H9 (cell line): ENCODE results near the gene PIK3R4. TPM values are rescaled to one million over a fixed set of nuclear protein-coding genes. Genes with fewer than 3 reads are reported as not detected.

ENCODE experiments used
- DNase-seq: peaks from one replicate; pipeline ENCODE4 v3.0.0-alpha.2; 2017
- H2AFZ ChIP-seq: one replicate; pipeline ENCODE4 v1.6.1; 2013; ENCODE audit warnings: mild to moderate bottlenecking, low read length, control low read depth, moderate library complexity
- H2AK5ac ChIP-seq: 2 replicates; pipeline ENCODE4 v1.6.1; 2013; ENCODE audit warnings: low read length, control low read depth, mixed read lengths; ENCODE audit not compliant: insufficient read length
- H2BK120ac ChIP-seq: one replicate; pipeline ENCODE4 v1.6.1; 2013; ENCODE audit warnings: low read depth, mild to moderate bottlenecking, low read length, control low read depth, inconsistent platforms; ENCODE audit not compliant: poor library complexity, severe bottlenecking
- H2BK12ac ChIP-seq: 2 replicates; pipeline ENCODE4 v1.6.1; 2013; ENCODE audit warnings: low read length, control low read depth, mixed read lengths, low read depth; ENCODE audit not compliant: insufficient read length
- H2BK15ac ChIP-seq: 2 replicates; pipeline ENCODE4 v1.6.1; 2013; ENCODE audit warnings: low read depth, low read length, control low read depth
- H2BK20ac ChIP-seq: one replicate; pipeline ENCODE4 v1.6.1; 2013; ENCODE audit warnings: low read depth, mild to moderate bottlenecking, low read length, control low read depth, inconsistent platforms; ENCODE audit not compliant: poor library complexity, severe bottlenecking
- H2BK5ac ChIP-seq: 2 replicates; pipeline ENCODE4 v1.6.1; 2013; ENCODE audit warnings: low read length, control low read depth, mixed read lengths; ENCODE audit not compliant: insufficient read length
- H3K14ac ChIP-seq: 2 replicates; pipeline ENCODE4 v1.6.1; 2013; ENCODE audit warnings: low read length, control low read depth; ENCODE audit not compliant: insufficient read depth
- H3K18ac ChIP-seq: 2 replicates; pipeline ENCODE4 v1.6.1; 2013; ENCODE audit warnings: low read depth, mild to moderate bottlenecking, mixed read lengths, low read length, control low read depth; ENCODE audit not compliant: insufficient read length
- H3K23ac ChIP-seq: 2 replicates; pipeline ENCODE4 v1.6.1; 2013; ENCODE audit warnings: low read length, control low read depth, mixed read lengths, low read depth; ENCODE audit not compliant: insufficient read length
- H3K23me2 ChIP-seq: 2 replicates; pipeline ENCODE4 v1.6.1; 2013; ENCODE audit warnings: low read depth, mild to moderate bottlenecking, mixed read lengths, low read length, control low read depth; ENCODE audit not compliant: insufficient read length, poor library complexity, severe bottlenecking
- H3K27ac ChIP-seq: 2 replicates; pipeline ENCODE4 v1.5.1; 2013; ENCODE audit warnings: low read length, control low read depth, mixed read lengths, low read depth; ENCODE audit not compliant: insufficient read length
- H3K27me3 ChIP-seq: 2 replicates; pipeline ENCODE4 v1.6.1; 2013; ENCODE audit warnings: low read length, control low read depth, inconsistent platforms; ENCODE audit not compliant: insufficient read depth
- H3K4ac ChIP-seq: 2 replicates; pipeline ENCODE4 v1.6.1; 2013; ENCODE audit warnings: low read depth, mild to moderate bottlenecking, control low read depth, inconsistent platforms, low read length, moderate library complexity
- H3K4me1 ChIP-seq: 2 replicates; pipeline ENCODE4 v1.6.1; 2013; ENCODE audit warnings: low read length, control low read depth, inconsistent platforms; ENCODE audit not compliant: insufficient read depth
- H3K4me2 ChIP-seq: 2 replicates; pipeline ENCODE4 v1.6.1; 2013; ENCODE audit warnings: low read length, control low read depth, mixed read lengths; ENCODE audit not compliant: insufficient read length, insufficient read depth
- H3K56ac ChIP-seq: 2 replicates; pipeline ENCODE4 v1.6.1; 2013; ENCODE audit warnings: low read depth, mild to moderate bottlenecking, mixed read lengths, low read length, control low read depth; ENCODE audit not compliant: insufficient read length
- H3K79me1 ChIP-seq: 2 replicates; pipeline ENCODE4 v1.6.1; 2013; ENCODE audit warnings: low read depth, mild to moderate bottlenecking, moderate library complexity, low read length, control low read depth, inconsistent platforms; ENCODE audit not compliant: insufficient read depth, poor library complexity, severe bottlenecking
- H3K79me2 ChIP-seq: 2 replicates; pipeline ENCODE4 v1.6.1; 2013; ENCODE audit warnings: low read length, control low read depth, inconsistent platforms; ENCODE audit not compliant: insufficient read depth
- H3K9ac ChIP-seq: 2 replicates; pipeline ENCODE4 v1.6.1; 2013; ENCODE audit warnings: low read length, control low read depth, mixed read lengths; ENCODE audit not compliant: insufficient read length; ENCODE audit errors: extremely low read depth
- H3K9me3 ChIP-seq: one replicate; pipeline ENCODE4 v1.6.1; 2013; ENCODE audit warnings: low read depth, low read length, inconsistent platforms; ENCODE audit not compliant: control insufficient read depth
- H3T11ph ChIP-seq: one replicate; pipeline ENCODE4 v1.6.1; 2013; ENCODE audit warnings: mild to moderate bottlenecking, low read length, control low read depth, inconsistent platforms
- H4K20me1 ChIP-seq: one replicate; pipeline ENCODE4 v1.6.1; 2013; ENCODE audit not compliant: control insufficient read depth, insufficient read length, insufficient read depth
- H4K5ac ChIP-seq: 2 replicates; pipeline ENCODE4 v1.6.1; 2013; ENCODE audit warnings: low read depth, mild to moderate bottlenecking, mixed read lengths, low read length, control low read depth; ENCODE audit not compliant: insufficient read length
- H4K8ac ChIP-seq: replicated peaks from 2 replicates; pipeline ENCODE4 v1.6.1; 2013; ENCODE audit warnings: low read length, control low read depth, mixed read lengths, low read depth; ENCODE audit not compliant: insufficient read length
- H4K91ac ChIP-seq: 2 replicates; pipeline ENCODE4 v1.6.1; 2013; ENCODE audit warnings: low read depth, mild to moderate bottlenecking, moderate library complexity, mixed read lengths, low read length, control low read depth; ENCODE audit not compliant: insufficient read length
- H3K27ac Mint-ChIP-seq, 3 experiments: 2 replicates in 2 of 3; 3 replicates in 1 of 3; pipeline ENCODE4 v1.8.0; 2020 to 2021; ENCODE audit warnings: mixed read lengths in 3 of 3, mild to moderate bottlenecking in 1 of 3, moderate library complexity in 1 of 3
- H3K27me3 Mint-ChIP-seq: 2 replicates; pipeline ENCODE4 v1.8.0; 2021; ENCODE audit warnings: low read depth, mild to moderate bottlenecking, moderate library complexity, mixed read lengths
- H3K36me3 Mint-ChIP-seq, 3 experiments: 2 replicates in 2 of 3; 3 replicates in 1 of 3; pipeline ENCODE4 v1.8.0; 2020 to 2021; ENCODE audit warnings: low read depth in 3 of 3, mixed read lengths in 3 of 3; ENCODE audit not compliant: insufficient read depth in 1 of 3
- H3K4me1 Mint-ChIP-seq, 2 experiments: 2 replicates each; pipeline ENCODE4 v1.8.0; 2020; ENCODE audit warnings: mixed read lengths in 2 of 2
- H3K4me3 Mint-ChIP-seq, 2 experiments: 2 replicates in 1 of 2; 3 replicates in 1 of 2; pipeline ENCODE4 v1.8.0; 2020 to 2021; ENCODE audit warnings: mild to moderate bottlenecking in 2 of 2, mixed read lengths in 2 of 2, moderate library complexity in 1 of 2
- H3K9me3 Mint-ChIP-seq, 2 experiments: 2 replicates in 1 of 2; 3 replicates in 1 of 2; pipeline ENCODE4 v1.8.0; 2020; ENCODE audit warnings: mild to moderate bottlenecking in 2 of 2, mixed read lengths in 2 of 2, moderate library complexity in 1 of 2
- CTCF ChIP-seq: fragments of 200-600 bp; sonication (generic); conservative IDR thresholded peaks from 3 replicates; pipeline ENCODE4 v1.8.0; 2021; ENCODE audit warnings: antibody characterized with exemption, mild to moderate bottlenecking
- WGBS: extraction: QIAGEN DNeasy Blood & Tissue Kit; methylation state at CpG from one replicate; pipeline ENCODE4 v1.1.7; 2013; ENCODE audit warnings: missing lambda C conversion rate, low lambda C conversion rate, mixed read lengths; ENCODE audit not compliant: insufficient read length; ENCODE audit errors: extremely low coverage; 5-methylcytosine and 5-hydroxymethylcytosine counted together
- total RNA-seq: library from RNA; stranded (reverse); gene quantifications from 2 replicates; pipeline ENCODE4 v1.2.1, GENCODE V29; 2021

The PIK3R4 gene
- total RNA-seq, 1 experiment from 2014 or later = 28.6 TPM

GRCh38 chr3:130688015-130688688, 58.5 kb downstream of the PIK3R4 start:
- H3K79me2 ChIP-seq = no peaks in the 10 kb centered on the region
- Mint-ChIP-seq H3K27me3 (no peaks in the 10 kb centered on the region), H3K4me1 (no peaks in the 10 kb centered on the region), H3K36me3 (peaks cover 6 to 33% (median 26%) of the 10 kb centered on the region in 3 experiments; a peak in 6 of 7 replicates), H3K27ac (no peak overlapping the region), H3K9me3 (no peaks in the 10 kb centered on the region), H3K4me3 (no peak overlapping the region)
- no peak overlapping the region for H2AK5ac ChIP-seq
- H3K27me3 ChIP-seq = no peaks in the 10 kb centered on the region
- H3K4me2 ChIP-seq = no peak overlapping the region
- WGBS = no CpG with 5 or more reads among the region's 4 CpGs
- H3T11ph ChIP-seq = no peak overlapping the region
- H3K4me1 ChIP-seq = no peaks in the 10 kb centered on the region
- no peaks in the 10 kb centered on the region for H3K79me1 ChIP-seq
- H3K23me2 ChIP-seq = no peaks in the 10 kb centered on the region
- no peaks in the 10 kb centered on the region for H4K20me1 ChIP-seq
- TF ChIP-seq CTCF = no peak
- H4K91ac ChIP-seq = no peak overlapping the region
- H2BK5ac ChIP-seq = no peak overlapping the region
- DNase-seq = no peak
- no peak overlapping the region for H3K9ac ChIP-seq
- H3K23ac ChIP-seq = no peak overlapping the region
- H3K9me3 ChIP-seq = no peaks in the 10 kb centered on the region
- H3K27ac ChIP-seq = no peak overlapping the region
- no peak overlapping the region for H4K5ac ChIP-seq
- no peak overlapping the region for H2AFZ ChIP-seq
- H3K18ac ChIP-seq = no peak overlapping the region
- no peak overlapping the region for H4K8ac ChIP-seq
- no peak overlapping the region for H3K4ac ChIP-seq
- no peak overlapping the region for H3K14ac ChIP-seq
- no peak overlapping the region for H3K56ac ChIP-seq
- H2BK120ac ChIP-seq = no peak overlapping the region
- H2BK12ac ChIP-seq = no peak overlapping the region
- H2BK15ac ChIP-seq = no peak overlapping the region
- H2BK20ac ChIP-seq = no peak overlapping the region
